ENCODE data around the gene PCDHB13.
"Not testable (repeated sequence)": the region's sequence is repeated elsewhere in the genome, so short reads cannot be mapped to it uniquely, and the experiment has no call there.

- TF ChIP-seq ZNF317 (CRISPR knock-in tag; IDR thresholded peaks at IDR 0.05; ENCODE audit: borderline replicate concordance, low read depth); CTCF (IDR thresholded peaks at IDR 0.05); TEAD1 (CRISPR knock-in tag; IDR thresholded peaks at IDR 0.05); E2F1 (CRISPR knock-in tag; IDR thresholded peaks at IDR 0.05); FOXP1 (CRISPR knock-in tag; IDR thresholded peaks at IDR 0.05; ENCODE audit: borderline replicate concordance): not testable (repeated sequence)
These were observed 11.7 kb downstream of the PCDHB13 start for GRCh38 chr5:141225421-141225820.
